ENCODE results near the gene TMEM184A. TPM values are rescaled to one million over a fixed set of nuclear protein-coding genes. Genes with fewer than 3 reads are reported as not detected.

Gene TMEM184A
- total RNA-seq: 0.36 TPM
- long read RNA-seq: 0 reads

- TF ChIP-seq, protein P1, sequence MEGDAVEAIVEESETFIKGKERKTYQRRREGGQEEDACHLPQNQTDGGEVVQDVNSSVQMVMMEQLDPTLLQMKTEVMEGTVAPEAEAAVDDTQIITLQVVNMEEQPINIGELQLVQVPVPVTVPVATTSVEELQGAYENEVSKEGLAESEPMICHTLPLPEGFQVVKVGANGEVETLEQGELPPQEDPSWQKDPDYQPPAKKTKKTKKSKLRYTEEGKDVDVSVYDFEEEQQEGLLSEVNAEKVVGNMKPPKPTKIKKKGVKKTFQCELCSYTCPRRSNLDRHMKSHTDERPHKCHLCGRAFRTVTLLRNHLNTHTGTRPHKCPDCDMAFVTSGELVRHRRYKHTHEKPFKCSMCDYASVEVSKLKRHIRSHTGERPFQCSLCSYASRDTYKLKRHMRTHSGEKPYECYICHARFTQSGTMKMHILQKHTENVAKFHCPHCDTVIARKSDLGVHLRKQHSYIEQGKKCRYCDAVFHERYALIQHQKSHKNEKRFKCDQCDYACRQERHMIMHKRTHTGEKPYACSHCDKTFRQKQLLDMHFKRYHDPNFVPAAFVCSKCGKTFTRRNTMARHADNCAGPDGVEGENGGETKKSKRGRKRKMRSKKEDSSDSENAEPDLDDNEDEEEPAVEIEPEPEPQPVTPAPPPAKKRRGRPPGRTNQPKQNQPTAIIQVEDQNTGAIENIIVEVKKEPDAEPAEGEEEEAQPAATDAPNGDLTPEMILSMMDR (IDR thresholded peaks at IDR 0.05; ENCODE audit: borderline replicate concordance): peak; percentile 64
- peaks cover 7% of the 10 kb centered on the region for H3K27me3 ChIP-seq (ENCODE audit: low read depth)
- no peaks in the 10 kb centered on the region for H3K9me3 ChIP-seq (replicated peaks)
- H3K4me1 ChIP-seq: peaks cover 28% of the 10 kb centered on the region
- H3K4me3 ChIP-seq: no peak within 1 kb of the TSS
- no peak for DNase-seq
- intact Hi-C loops (cut with micrococcal nuclease): no loop called here
- no peaks in the 10 kb centered on the region for H3K36me3 ChIP-seq
- no peak within 1 kb of the TSS for H3K27ac ChIP-seq (replicated peaks)
Measured at GRCh38 chr7:1555813-1556543, at the start of gene TMEM184A. TSS of gene TMEM184A (minus strand) at chr7:1556205. CDS start at chr7:1555484, 721 bp downstream.

DNA sequence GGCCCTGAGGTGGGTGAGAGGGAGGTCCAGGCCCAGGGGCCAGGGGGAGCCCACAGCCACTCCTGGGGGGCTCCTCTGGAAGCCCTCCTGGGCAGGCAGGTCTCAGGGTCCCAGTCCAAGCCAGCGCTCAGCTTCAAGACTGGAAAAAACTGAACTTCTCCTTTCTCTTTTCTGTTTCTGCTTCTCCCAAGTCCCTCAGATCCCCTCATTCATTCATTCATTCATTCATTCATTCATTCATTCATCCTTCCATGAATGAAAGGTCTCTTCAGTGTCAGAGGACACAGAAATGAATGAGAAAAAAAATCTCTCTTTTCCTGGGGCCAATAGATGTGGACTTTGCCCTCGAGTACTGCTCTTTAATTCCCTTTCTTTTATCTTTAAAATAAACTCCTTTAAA, 48.4 kb upstream of the TMEM184A start:
- intact Hi-C loops (cut with micrococcal nuclease): no loop called here
- Histone ChIP-seq H3K36me3 (no peaks in the 10 kb centered on the region), H3K4me1 (no peaks in the 10 kb centered on the region), H3K4me3 (no peak overlapping the region), H3K27me3 (ENCODE audit: low read depth) (peaks cover 78% of the 10 kb centered on the region), H3K9me3 (replicated peaks) (no peaks in the 10 kb centered on the region), H3K27ac (replicated peaks) (no peak overlapping the region)
- TF ChIP-seq, protein P1 (IDR thresholded peaks at IDR 0.05; ENCODE audit: borderline replicate concordance): no peak
- no peak for DNase-seq

GRCh38 chr7:1603346-1604225, 47.6 kb upstream of the TMEM184A start:
- intact Hi-C loops (cut with micrococcal nuclease): no loop called here
- H3K27me3 ChIP-seq (ENCODE audit: low read depth): peaks cover 79% of the 10 kb centered on the region

DNA sequence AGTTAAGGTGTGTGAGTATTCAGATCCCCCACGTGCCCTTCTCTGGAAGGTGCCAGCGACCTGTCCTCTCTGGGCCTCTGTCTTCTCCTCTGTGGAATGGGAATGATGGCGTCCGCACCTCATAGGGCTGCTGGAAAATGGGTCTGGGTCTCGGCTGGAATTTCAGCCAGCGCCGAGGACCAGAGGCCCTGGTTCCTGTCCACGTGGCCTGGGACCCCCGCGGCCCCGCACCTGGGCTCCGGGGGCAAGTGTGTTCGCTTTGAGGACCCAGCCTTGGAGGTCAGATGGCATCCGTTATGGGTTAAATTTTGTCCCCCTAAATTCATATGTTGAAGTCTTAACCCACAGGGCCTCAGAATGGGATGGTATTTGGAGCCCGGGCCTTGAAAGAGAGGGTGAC, 46.4 kb upstream of the TMEM184A start:
- H3K36me3 ChIP-seq: no peaks in the 10 kb centered on the region
- no peak for DNase-seq
- intact Hi-C loops (cut with micrococcal nuclease): no loop called here
- no peak overlapping the region for H3K27ac ChIP-seq (replicated peaks)
- no peak overlapping the region for H3K4me3 ChIP-seq
- peaks cover 80% of the 10 kb centered on the region for H3K27me3 ChIP-seq (ENCODE audit: low read depth)
- no peaks in the 10 kb centered on the region for H3K9me3 ChIP-seq (replicated peaks)
- TF ChIP-seq, protein P1 (IDR thresholded peaks at IDR 0.05; ENCODE audit: borderline replicate concordance): no peak
- H3K4me1 ChIP-seq: no peaks in the 10 kb centered on the region

More at GRCh38 chr7:1603346-1604225, 47.6 kb upstream of the TMEM184A start:
- TF ChIP-seq, protein P1 (IDR thresholded peaks at IDR 0.05; ENCODE audit: borderline replicate concordance): no peak
- H3K4me1 ChIP-seq: no peaks in the 10 kb centered on the region
- H3K9me3 ChIP-seq (replicated peaks): no peaks in the 10 kb centered on the region
- H3K27ac ChIP-seq (replicated peaks): no peak overlapping the region
- H3K36me3 ChIP-seq: no peaks in the 10 kb centered on the region
- H3K4me3 ChIP-seq: no peak overlapping the region
- DNase-seq: no peak

DNA sequence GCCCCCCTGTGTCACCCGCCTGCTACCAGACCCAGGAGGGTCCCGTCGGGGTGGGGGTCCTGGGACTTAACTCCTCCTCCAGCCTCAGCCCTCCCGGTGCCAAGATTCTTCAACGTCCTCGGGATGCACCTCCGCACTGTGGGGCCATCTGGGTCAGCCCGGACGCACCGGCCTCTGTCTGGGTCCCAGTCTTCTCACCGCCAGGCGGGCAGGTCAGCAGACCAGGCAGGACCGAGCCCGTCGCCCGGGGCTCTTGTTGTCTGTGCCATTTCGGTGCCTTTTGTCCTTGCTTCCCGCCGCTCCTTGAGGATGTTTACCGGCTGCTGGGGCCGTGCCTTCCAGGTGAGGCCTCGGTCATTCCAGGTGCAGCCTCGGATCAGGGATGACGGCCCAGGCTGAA, 46.0 kb upstream of the TMEM184A start:
- TF ChIP-seq, protein P1 (IDR thresholded peaks at IDR 0.05; ENCODE audit: borderline replicate concordance): no peak
- peaks cover 80% of the 10 kb centered on the region for H3K27me3 ChIP-seq (ENCODE audit: low read depth)
- H3K9me3 ChIP-seq (replicated peaks): no peaks in the 10 kb centered on the region
- intact Hi-C loops (cut with micrococcal nuclease): no loop called here
- H3K36me3 ChIP-seq: no peaks in the 10 kb centered on the region
- H3K4me3 ChIP-seq: no peak overlapping the region
- no peak for DNase-seq
- H3K27ac ChIP-seq (replicated peaks): no peak overlapping the region
- no peaks in the 10 kb centered on the region for H3K4me1 ChIP-seq
